OCI-LY3 (cell line): Measurements from ENCODE around the gene SIK3.

ENCODE experiments used
- H2AFZ ChIP-seq: fragments of 200-600, 300-600 bp; shearing (Covaris generic); 2 replicates; pipeline ENCODE4 v1.6.0; 2014; ENCODE audit warnings: antibody characterized with exemption, low read depth, low read length
- H3K27ac ChIP-seq: fragments of 200-600, 300-600 bp; sonication (generic); 2 replicates; pipeline ENCODE4 v1.5.1; 2014; ENCODE audit warnings: mild to moderate bottlenecking, low read length, moderate library complexity, mixed read lengths
- H3K27me3 ChIP-seq: fragments of 200-600, 300-600 bp; sonication (generic); 2 replicates; pipeline ENCODE4 v1.6.1; 2014; ENCODE audit warnings: low read depth, low read length, mixed read lengths
- H3K36me3 ChIP-seq: fragments of 200-600, 300-600 bp; sonication (generic); replicated peaks from 2 replicates; pipeline ENCODE3; 2014; ENCODE audit warnings: low read depth, low read length, mixed read lengths
- H3K4me1 ChIP-seq: fragments of 300-600, 200-600 bp; sonication (generic); 2 replicates; pipeline ENCODE4 v1.6.1; 2014; ENCODE audit warnings: low read length, mixed read lengths
- H3K4me2 ChIP-seq: fragments of 200-600, 300-600 bp; sonication (generic); 2 replicates; pipeline ENCODE4 v1.6.1; 2014; ENCODE audit warnings: low read length, mixed read lengths
- H3K4me3 ChIP-seq: fragments of 300-600, 200-600 bp; sonication (generic); 2 replicates; pipeline ENCODE4 v1.5.1; 2014; ENCODE audit warnings: antibody characterized with exemption, mild to moderate bottlenecking, low read length, moderate library complexity
- H3K79me2 ChIP-seq: fragments of 300-600, 200-600 bp; shearing (Covaris generic); 2 replicates; pipeline ENCODE4 v1.6.1; 2014; ENCODE audit warnings: mild to moderate bottlenecking, low read length, mixed read lengths
- H3K9ac ChIP-seq: fragments of 300-600, 200-600 bp; shearing (Covaris generic); 2 replicates; pipeline ENCODE4 v1.6.0; 2014; ENCODE audit warnings: mild to moderate bottlenecking, low read length, moderate library complexity
- H3K9me3 ChIP-seq: fragments of 200-600, 300-600 bp; shearing (Covaris generic); 2 replicates; pipeline ENCODE4 v1.6.1; 2014; ENCODE audit warnings: low read length, mixed read lengths; ENCODE audit not compliant: insufficient read depth
- H4K20me1 ChIP-seq: fragments of 200-600, 300-600 bp; sonication (generic); 2 replicates; pipeline ENCODE4 v1.6.1; 2016; ENCODE audit warnings: low read length, mixed read lengths; ENCODE audit not compliant: insufficient read depth
- EZH2phosphoT487 ChIP-seq: fragments of 200-600 bp; shearing (Covaris generic); IDR thresholded peaks from 2 replicates; pipeline ENCODE4 v1.6.1; 2018; ENCODE audit warnings: antibody characterized with exemption, mixed run types, low read depth
- TF ChIP-seq, protein P1 (sequence below): fragments of 200-600, 300-600 bp; sonication (generic); IDR thresholded peaks from 2 replicates; pipeline ENCODE4 v1.5.1; 2014; ENCODE audit warnings: antibody characterized with exemption, low read length, low read depth

SIK3 gene

DNA sequence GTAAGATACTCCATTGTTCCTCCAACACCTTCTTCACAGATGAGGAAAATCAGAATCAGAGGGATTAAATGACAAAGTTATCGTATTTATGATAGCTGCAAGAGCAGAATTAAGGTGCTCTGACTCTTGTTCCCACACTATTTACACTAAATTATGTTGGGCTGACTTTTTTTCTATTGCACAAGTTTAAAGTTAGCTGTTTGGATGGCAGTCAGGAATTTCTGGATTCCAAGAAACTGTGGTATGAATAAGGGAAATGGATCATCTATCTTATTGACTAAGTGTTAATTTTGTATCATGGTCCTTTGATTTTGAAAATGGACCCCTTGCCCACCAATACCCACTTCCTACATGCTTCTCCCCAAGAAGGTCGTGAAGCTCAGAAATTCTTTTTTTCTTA, 240.9 kb downstream of the SIK3 start:
- no peaks in the 10 kb centered on the region for H3K9me3 ChIP-seq
- peaks cover 37% of the 10 kb centered on the region for H3K36me3 ChIP-seq
- no peak overlapping the region for H3K4me2 ChIP-seq
- H2AFZ ChIP-seq, result no peak overlapping the region
- no peak overlapping the region for H3K27ac ChIP-seq
- H3K4me3 ChIP-seq, result no peak overlapping the region
- no peaks in the 10 kb centered on the region for H4K20me1 ChIP-seq
- TF ChIP-seq, protein P1, sequence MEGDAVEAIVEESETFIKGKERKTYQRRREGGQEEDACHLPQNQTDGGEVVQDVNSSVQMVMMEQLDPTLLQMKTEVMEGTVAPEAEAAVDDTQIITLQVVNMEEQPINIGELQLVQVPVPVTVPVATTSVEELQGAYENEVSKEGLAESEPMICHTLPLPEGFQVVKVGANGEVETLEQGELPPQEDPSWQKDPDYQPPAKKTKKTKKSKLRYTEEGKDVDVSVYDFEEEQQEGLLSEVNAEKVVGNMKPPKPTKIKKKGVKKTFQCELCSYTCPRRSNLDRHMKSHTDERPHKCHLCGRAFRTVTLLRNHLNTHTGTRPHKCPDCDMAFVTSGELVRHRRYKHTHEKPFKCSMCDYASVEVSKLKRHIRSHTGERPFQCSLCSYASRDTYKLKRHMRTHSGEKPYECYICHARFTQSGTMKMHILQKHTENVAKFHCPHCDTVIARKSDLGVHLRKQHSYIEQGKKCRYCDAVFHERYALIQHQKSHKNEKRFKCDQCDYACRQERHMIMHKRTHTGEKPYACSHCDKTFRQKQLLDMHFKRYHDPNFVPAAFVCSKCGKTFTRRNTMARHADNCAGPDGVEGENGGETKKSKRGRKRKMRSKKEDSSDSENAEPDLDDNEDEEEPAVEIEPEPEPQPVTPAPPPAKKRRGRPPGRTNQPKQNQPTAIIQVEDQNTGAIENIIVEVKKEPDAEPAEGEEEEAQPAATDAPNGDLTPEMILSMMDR, result no peak
- no peak for TF ChIP-seq EZH2phosphoT487
- H3K4me1 ChIP-seq, result peaks cover 21% of the 10 kb centered on the region
- H3K9ac ChIP-seq, result no peak overlapping the region
- H3K79me2 ChIP-seq, result no peaks in the 10 kb centered on the region
- no peaks in the 10 kb centered on the region for H3K27me3 ChIP-seq

DNA sequence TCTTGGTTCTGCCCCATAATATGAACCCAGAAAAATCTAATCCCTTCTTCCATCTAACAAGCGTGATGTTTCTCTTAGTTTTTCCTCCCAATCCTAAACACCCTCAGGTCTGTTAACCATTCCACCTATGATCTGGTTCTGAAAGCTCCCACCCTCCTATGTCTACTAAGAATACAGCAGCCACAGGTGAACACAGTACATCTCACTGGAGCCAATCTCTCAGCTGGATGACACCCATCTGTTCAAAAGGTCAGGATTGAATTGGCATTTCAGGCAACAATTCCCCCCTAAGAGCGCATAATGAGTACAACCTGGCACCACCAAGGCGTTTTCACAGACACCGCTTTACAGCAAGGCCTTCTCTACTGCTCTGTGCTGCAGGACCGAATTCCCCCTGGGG, 241.8 kb downstream of the SIK3 start:
- no peak for TF ChIP-seq EZH2phosphoT487

DNA sequence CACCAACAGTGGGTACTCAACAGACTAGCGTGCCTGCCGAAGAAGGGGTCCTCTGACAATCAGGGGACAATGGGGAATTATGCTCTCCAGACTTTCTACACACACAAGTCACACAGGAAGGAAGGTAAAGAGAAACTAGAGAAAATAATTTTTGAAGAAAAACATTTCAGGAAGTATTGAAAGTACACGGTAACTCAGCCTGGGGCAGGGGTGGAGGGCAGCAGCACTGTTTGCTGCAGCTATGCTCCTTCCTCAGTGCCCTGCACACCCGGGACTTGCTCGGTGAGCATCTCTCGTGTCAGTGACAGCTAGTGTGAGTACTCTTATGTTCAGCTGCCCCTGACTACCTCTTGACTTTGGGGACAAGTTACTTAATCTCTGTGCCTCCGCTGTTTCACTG, 242.8 kb downstream of the SIK3 start:
- no peaks in the 10 kb centered on the region for H3K27me3 ChIP-seq
- peaks cover 28% of the 10 kb centered on the region for H3K36me3 ChIP-seq
- H3K4me3 ChIP-seq, result no peak overlapping the region
- no peak overlapping the region for H3K9ac ChIP-seq
- H2AFZ ChIP-seq, result no peak overlapping the region
- H3K9me3 ChIP-seq, result no peaks in the 10 kb centered on the region
- no peaks in the 10 kb centered on the region for H3K79me2 ChIP-seq
- no peak overlapping the region for H3K4me2 ChIP-seq
- H3K27ac ChIP-seq, result no peak overlapping the region
- peaks cover 22% of the 10 kb centered on the region for H3K4me1 ChIP-seq
- TF ChIP-seq, protein P1, result no peak
- TF ChIP-seq EZH2phosphoT487, result no peak
- H4K20me1 ChIP-seq, result no peaks in the 10 kb centered on the region

More for the DNA sequence above, 241.8 kb downstream of the SIK3 start:
- Histone ChIP-seq H3K4me2 (no peak overlapping the region), H3K27me3 (no peaks in the 10 kb centered on the region), H3K4me3 (no peak overlapping the region), H3K4me1 (peaks cover 22% of the 10 kb centered on the region), H4K20me1 (no peaks in the 10 kb centered on the region), H3K36me3 (peaks cover 32% of the 10 kb centered on the region), H3K9ac (no peak overlapping the region), H3K27ac (no peak overlapping the region), H3K79me2 (no peaks in the 10 kb centered on the region), H2AFZ (no peak overlapping the region), H3K9me3 (no peaks in the 10 kb centered on the region)

DNA sequence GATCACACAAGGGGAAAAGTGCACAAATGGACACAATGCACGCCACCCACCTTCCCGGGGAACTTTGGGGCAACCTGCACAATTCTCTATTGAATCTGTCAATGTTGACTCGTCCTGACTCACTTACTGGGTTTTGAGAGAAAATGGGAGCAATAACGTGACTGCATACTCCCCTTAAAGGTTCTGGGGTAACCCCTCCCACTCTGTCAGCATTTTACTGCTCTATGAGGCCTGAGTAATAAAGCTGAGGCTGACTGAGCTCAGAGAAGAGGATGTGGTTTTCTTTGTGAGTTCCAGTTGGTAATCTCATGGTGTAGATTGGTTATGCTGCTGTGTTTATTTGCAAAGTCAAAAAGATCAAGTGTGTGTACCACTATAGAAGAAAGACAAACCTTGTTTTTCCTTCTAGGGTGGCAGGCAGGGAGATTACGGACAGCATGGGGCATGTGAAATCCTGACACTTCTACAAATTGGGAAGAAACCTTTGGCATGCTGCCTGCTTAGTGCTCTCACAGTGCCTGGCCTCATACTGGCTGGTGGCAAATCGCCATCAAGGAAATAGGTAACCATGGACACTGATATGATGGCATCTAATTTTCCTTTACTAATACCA, 244.7 kb downstream of the SIK3 start:
- no peaks in the 10 kb centered on the region for H3K9me3 ChIP-seq
- H3K4me1 ChIP-seq, result peaks cover 22% of the 10 kb centered on the region
- no peaks in the 10 kb centered on the region for H3K27me3 ChIP-seq
- H3K4me2 ChIP-seq, result peak overlapping the region; percentile 21
- H3K9ac ChIP-seq, result no peak overlapping the region
- TF ChIP-seq, protein P1, result no peak
- no peak for TF ChIP-seq EZH2phosphoT487
- no peak overlapping the region for H2AFZ ChIP-seq
- H3K27ac ChIP-seq, result peak overlapping the region; percentile 18; the same call in 1 of the 2 replicates
- H3K36me3 ChIP-seq, result peaks cover 19% of the 10 kb centered on the region
- H3K79me2 ChIP-seq, result no peaks in the 10 kb centered on the region
- no peaks in the 10 kb centered on the region for H4K20me1 ChIP-seq
- H3K4me3 ChIP-seq, result no peak overlapping the region
